GM12864 (cell line): ENCODE results near the gene SFXN2.

Experiments
- DNase-seq: peaks from one replicate; pipeline ENCODE4 v3.0.0-alpha.2; 2011; ENCODE audit warnings: low read depth
- H3K4me3 ChIP-seq: 2 replicates; pipeline ENCODE4 v1.5.1; 2011; ENCODE audit warnings: mild to moderate bottlenecking, low read depth, low read length, control low read depth
- TF ChIP-seq, protein P1 (sequence below): IDR thresholded peaks from 2 replicates; pipeline ENCODE4 v1.5.1; 2011; ENCODE audit warnings: low read depth, mild to moderate bottlenecking, moderate library complexity, low read length, control low read depth, inconsistent platforms; ENCODE audit errors: missing control alignments

The SFXN2 gene

DNA sequence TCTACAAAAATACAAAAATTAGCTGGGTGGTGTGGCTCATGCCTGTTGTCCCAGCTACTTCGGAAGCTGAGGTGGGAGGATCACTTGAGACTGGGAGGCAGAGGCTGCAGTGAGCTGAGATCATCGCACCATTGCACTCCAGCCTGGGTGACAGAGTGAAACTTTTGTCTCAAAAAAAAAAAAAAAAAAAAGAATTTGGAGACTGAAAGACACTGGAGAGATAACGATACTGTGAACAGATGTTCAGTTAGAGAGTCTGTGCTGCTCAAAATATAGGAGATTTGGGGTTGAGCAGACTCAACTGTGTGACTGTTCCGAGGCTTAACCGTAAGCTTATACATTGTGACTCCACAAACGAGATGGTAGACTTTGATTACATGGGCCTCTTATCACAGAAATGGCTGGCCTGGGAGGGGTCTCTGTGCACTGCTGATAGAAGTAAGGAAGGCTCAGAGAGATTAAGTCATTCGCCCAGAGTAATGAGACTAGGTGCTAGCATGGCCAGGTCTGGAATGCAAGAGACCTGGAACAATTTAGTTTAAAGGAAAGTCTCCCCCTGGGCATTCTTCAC lies 48.7 kb downstream of the SFXN2 start:
- no peak for DNase-seq
- TF ChIP-seq, protein P1, sequence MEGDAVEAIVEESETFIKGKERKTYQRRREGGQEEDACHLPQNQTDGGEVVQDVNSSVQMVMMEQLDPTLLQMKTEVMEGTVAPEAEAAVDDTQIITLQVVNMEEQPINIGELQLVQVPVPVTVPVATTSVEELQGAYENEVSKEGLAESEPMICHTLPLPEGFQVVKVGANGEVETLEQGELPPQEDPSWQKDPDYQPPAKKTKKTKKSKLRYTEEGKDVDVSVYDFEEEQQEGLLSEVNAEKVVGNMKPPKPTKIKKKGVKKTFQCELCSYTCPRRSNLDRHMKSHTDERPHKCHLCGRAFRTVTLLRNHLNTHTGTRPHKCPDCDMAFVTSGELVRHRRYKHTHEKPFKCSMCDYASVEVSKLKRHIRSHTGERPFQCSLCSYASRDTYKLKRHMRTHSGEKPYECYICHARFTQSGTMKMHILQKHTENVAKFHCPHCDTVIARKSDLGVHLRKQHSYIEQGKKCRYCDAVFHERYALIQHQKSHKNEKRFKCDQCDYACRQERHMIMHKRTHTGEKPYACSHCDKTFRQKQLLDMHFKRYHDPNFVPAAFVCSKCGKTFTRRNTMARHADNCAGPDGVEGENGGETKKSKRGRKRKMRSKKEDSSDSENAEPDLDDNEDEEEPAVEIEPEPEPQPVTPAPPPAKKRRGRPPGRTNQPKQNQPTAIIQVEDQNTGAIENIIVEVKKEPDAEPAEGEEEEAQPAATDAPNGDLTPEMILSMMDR = no peak
- no peak overlapping the region for H3K4me3 ChIP-seq

DNA sequence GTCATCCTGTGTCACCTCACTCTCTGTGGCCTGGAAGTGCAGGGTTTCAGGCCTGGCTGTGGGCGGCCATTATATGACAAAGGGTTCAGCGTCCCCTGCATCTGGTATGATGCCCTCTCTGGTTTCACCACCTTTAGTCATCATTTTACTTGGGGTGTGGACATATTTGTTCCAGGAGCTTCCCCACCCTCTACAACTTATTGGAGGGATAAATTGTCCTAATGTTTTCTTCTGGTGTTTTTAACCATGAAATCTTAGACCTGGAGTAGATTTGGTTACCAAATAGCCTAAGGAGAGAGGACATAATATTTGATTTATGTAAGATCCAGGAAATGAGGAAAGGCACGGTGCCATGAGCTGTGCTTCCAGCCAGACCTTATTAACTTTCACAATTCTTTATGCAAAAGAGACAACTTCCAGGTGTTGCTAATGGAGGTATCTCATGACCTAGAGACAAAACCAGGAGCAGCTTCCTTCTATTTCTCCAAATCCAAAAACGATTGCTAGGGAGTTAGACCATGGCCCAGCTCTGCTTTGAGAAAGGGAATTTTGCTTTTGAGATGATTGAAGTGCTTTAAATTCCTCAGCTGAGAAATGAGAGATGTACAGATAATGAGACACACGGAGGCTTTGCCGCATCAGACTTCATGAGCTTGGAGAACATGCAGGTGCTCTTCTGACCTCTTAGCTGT lies 50.2 kb downstream of the SFXN2 start:
- TF ChIP-seq, protein P1 = no peak
- no peak overlapping the region for H3K4me3 ChIP-seq
- no peak for DNase-seq

DNA sequence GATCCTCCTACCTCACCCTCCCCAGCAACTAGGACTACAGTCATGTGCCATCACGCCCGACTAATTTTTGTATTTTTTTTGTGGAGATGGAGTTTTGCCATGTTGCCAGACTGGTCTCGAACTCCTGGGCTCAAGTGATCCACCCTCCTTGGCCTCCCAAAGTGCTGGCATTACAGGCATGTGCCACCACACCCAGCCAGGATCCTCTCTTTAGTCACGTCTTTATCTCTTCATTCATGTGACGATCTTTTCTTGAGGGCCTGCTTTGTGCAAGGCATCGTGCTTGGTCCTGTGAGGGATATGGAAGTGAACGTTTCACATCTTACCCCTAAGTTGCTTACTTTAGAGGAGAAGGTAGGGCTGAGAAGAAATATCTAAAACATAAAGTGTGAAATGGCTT lies 50.9 kb downstream of the SFXN2 start:
- H3K4me3 ChIP-seq = no peak overlapping the region

DNA sequence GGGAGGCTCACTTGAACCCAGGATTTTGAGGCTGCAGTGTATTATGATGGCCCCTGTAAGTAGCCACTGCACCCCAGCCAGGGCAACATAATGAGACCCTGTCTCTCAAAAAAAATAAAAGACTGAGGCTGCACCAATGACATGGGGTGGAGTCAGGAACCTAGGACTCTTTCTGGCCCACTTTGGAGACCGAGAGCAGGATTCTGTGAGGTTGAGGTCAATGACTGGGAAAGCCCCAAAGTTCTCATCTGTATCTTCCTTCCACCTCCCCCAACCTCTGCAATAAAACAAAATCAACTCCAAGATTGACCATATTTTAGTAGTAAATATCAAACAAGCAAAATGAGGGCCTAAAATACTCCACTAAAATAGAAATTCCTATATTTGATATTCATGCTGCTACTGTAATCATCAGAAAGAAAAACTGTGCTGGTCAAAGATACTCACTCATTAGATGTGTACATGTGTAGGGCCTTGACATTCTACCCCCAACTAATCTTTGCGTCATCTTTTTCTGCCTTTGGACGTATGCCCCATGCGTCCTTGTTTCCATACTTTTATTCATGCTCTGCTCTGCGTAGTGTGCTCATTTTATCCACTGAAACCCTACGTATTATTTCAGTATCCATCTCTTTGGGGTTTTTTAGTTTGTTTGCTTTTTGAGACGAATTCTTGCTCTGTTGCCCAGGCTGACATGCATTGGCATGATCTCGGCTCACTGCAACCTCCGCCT lies 53.2 kb downstream of the SFXN2 start:
- TF ChIP-seq, protein P1 = no peak
- H3K4me3 ChIP-seq = no peak overlapping the region
- DNase-seq = no peak

More for the DNA sequence above, 50.9 kb downstream of the SFXN2 start:
- DNase-seq = no peak
- TF ChIP-seq, protein P1 = no peak

DNA sequence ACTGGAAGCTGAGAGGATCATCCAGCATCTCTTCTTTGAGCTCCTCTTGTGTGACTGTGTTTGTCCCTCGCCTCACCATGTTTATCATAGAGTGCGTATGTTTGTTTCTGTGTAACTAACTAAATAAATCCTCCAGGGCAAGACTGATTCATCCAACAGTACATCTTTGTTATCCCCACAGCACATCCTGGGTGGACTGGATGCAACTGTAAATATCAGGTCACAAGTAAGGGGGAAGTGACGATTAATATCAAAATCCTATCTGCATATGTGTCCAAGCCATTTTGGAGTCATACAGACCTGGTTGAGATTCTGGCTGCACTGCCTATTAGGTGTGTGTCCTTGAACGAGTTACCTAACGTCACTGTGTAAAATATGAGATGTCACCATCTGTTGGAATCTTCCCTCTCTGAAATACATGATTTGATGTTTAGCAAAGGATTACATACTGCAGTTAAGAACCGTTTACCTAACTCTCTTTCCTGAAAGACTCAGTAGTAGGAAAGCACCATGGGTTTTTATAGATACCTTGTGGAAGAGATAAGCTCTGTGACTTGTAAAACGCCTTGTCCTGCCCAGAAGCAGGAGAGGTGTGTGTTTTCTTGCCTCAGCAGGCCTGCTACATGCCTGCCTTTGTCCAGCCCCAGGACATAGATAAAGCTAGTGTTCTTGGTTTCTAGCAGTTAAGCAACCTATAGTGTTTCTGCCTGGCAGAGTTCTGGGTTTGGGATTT lies 55.1 kb downstream of the SFXN2 start:
- no peak overlapping the region for H3K4me3 ChIP-seq
- TF ChIP-seq, protein P1 = no peak
- no peak for DNase-seq

DNA sequence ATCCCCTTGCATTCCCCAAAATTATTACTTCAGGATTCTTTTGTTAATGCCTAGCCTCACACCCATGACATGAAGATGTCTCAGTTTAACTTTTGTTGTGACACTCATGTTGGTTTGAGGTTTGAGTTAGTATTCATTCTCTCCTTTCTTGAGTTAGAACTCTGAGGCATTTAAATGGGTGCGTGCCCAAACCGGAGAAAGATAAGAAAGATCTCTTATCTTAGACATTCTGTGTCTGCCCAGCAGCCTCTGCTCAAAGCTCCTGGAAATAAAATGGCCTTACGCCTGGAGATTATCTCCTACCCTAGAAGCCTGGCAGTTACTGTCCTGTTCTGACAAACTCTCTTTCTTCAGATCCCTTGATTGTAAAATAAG lies 55.7 kb downstream of the SFXN2 start:
- TF ChIP-seq, protein P1 = no peak
- DNase-seq = no peak
- H3K4me3 ChIP-seq = no peak overlapping the region
